GM19035 (cell line): ENCODE data around the gene PDE5A.

Source experiments
- ATAC-seq: cut with Tn5 transposase; IDR thresholded peaks from one replicate; pipeline ENCODE4 v1.9.1; 2021; ENCODE audit not compliant: unreplicated experiment

PDE5A gene

DNA sequence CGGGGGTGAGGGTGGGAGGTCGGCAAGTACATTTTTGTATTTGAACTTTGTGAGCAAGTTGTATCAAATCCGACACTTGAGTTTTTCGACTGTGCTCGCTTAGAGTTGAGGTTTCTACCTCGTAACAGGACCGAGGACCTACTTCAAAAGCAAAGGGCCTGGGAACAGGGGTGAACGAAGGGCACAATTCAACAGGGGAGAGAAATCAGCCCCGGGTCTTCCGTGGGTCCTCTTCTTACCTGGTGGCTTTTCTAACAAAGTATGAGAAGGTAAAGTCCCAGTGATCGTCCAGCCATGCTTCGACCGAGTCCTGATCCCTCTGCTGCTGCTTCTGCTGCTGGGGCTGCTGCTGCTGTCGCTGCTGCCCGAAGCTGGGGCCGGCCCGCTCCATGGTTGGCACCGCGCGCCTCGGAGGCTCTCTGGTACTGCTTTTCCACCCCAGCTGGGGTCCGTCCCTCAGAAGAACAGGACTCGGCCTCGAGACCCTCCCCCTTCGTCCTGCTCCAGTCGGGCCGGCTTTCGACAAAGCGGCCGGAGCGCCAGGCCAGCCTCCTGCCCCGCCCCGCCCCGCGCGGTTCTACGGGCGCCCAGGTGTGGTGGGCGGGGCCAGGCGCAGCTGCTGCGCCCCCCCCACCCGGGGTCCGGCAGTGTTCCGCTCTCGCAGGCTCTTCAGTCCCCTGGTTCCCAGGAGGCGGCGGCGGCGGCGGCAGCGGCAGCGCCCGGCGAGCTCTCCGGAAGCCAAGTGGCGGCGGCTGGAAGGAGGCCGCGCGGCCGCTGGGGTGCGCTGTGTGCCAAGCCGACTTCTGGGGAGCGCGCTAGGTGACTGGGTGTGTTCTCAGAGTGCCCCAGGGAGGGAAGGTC lies at the start of gene PDE5A:
Gene PDE5A, minus strand, starts transcription at position 524 of the 861 bp plus-strand sequence. Its CDS starts 133 bp downstream, at position 391.
- peak; percentile 85 for ATAC-seq

DNA sequence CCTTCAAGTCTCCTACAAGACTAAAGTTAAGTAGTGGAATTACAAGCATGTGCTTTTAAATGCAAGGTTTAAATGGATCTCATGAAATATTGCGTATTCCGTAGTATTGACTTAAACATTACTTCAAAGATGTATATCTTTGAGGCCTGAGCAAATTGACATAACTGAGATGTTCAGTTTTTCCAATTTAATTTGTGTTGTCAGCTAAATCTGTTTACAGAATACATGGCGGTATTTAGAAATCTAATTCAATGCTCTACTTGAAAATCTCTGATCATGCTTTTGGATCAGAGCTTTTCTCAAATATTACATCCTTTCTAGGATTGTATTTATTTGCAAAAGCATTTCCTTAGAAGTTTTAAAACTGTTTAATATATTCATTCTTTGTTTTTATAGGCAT lies 47.5 kb upstream of the PDE5A start:
- no peak for ATAC-seq

GRCh38 chr4:119675391-119675790 lies 46.8 kb upstream of the PDE5A start:
- no peak for ATAC-seq

DNA sequence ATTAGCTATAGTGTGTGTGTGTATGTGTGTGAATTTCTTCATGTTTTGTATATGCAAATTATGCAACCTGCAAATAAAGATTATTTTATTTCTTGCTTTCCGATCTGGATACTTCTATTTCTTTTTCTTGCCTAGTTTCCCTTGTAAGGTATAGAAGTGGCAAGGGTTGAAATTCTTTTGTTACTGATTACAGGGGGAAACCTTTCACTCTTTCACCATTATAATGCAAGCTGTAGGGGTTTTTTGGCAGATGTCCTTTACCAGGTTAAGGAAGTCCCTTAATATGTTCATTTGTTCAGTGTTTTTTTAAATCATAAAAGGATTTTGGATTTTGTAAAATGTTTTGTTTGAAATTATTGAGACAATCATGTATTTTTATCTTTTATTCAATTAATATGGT lies 44.3 kb upstream of the PDE5A start:
- no peak for ATAC-seq

- no peak for ATAC-seq
Observed at GRCh38 chr4:119672086-119672485, 43.5 kb upstream of the PDE5A start.

DNA sequence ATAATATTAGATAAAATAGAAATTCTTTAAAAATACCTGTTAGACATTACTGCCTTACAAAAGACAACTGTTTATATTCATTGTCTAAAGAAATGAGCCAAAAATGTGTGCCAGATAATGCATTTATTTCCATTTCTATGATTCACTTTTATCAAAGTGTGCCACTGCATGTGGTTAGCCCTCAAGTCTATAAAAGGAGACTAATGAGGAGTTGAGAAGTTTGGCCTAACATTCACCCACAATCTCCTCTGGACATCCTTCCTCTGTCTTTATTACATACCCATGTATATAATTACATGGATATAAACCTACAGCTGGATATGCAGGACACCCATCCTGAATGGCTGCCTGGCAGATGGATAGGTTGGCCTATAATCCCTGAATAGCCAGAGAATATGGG lies 42.6 kb upstream of the PDE5A start:
- no peak for ATAC-seq

- no peak for ATAC-seq
Observed at GRCh38 chr4:119667802-119668201, 39.2 kb upstream of the PDE5A start.

GRCh38 chr4:119666653-119667091 lies 38.1 kb upstream of the PDE5A start:
- ATAC-seq = no peak

DNA sequence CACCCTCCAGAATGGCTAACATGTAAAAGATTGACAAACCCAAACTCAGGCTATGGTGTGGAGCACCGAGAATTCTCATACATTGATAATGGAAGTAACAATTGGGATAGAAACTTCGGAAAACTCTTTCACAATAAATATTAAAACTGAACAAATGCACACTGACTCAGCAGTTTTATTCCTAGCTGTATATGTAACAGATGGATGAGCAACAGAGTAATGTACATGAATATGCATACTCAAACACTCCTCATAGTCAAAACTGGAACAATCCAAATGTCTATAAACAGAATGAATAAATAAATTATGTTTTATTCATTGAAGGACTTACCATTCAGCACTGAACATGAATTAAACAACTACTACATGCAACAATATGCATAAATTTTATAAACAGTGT lies 37.1 kb upstream of the PDE5A start:
- no peak for ATAC-seq

DNA sequence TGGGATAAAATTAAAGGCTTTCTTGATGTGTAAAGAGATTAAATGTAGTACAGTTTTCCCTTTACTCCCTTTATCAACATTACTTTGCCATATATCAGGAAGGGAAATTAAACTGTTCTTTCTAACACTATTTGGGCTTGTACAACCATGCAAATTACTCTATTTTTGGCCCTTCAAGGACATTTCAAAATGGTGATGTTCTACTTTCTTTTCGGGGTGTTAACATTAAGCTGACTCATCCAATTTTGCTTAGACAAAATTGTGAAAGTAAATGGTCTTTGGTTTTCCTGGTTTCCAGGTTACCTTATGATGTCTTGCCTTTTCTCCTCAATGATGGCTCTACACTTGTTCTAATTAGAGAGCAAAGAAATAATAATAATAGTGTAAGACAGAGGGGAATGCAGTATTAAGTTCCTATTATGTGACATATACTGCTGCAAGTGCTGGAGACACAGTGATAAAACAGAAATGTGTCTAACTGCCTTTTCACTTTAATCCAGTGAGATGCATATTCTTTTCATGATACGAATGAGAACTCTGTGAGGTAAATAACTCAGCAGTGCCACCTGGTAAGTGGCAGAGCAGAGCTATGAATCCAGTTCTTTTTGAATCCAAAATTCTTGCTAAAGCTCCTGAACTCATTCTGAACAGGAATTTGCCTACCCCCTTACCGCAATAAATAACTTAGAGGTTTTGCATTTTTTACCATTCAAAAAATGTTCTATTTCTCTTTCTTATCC lies 35.7 kb upstream of the PDE5A start:
- ATAC-seq = peak; percentile 33

- ATAC-seq = peak; percentile 55
Observed at GRCh38 chr4:119663160-119663788, 34.7 kb upstream of the PDE5A start.

GRCh38 chr4:119662612-119663011 lies 34.0 kb upstream of the PDE5A start:
- peak; percentile 30 for ATAC-seq

DNA sequence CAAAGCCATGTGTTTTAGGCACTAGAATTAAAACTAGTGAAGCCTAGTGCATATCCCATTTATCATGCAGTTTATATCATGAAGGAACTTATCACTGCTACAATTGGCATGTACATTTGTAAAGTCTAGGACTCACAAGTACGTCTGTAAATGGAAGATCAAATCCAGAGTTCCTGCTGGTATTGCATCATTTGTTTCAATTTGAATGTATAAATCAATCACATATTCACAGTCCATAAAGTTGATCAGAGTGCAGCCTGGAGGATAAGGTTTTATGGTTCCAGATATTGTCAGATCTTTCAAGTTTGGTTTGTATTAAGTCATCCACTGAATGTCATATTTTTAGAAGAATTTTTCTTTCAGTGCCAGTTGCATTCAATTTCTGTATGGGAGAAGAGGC lies 32.6 kb upstream of the PDE5A start:
- ATAC-seq = no peak

DNA sequence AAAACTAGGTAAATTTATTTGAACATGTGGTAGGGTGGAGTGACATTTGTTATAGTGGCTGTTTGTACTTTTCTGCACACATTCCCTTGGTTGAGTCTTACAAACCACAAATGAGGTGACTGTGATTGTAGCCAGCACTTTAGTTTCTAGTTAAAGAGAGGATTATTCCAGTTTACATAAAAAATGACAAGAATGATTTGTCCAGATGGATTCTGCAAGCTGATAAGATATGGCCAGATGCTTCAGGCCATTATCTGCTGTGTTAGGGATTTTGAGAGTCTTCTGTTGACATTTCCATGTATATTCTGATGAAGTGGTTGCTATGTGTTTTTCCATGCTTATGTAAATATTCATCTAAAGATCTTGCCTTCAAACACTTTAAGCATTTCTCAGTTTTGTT lies 31.0 kb upstream of the PDE5A start:
- ATAC-seq = no peak

- ATAC-seq = no peak
Observed at GRCh38 chr4:119657111-119657611, 28.6 kb upstream of the PDE5A start.

DNA sequence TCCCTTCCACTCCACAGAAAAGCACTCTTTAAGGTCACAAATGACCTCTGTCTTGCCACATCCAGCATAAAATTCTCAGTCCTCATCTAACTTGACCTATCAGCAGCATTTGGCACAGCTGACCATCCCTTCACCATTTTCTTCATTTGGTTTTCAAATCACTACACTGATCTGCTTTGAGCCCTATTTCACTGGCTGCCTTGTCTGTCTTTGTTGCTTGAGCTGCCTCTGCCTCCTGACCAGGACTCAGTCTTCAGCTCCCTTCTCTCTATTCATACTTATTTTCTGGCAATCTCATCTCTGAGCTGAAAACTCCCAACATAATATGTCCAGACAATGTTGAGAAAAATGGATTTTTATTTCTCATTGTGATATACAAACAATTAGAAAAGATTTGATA lies 27.7 kb upstream of the PDE5A start:
- no peak for ATAC-seq

- ATAC-seq = no peak
Observed at GRCh38 chr4:119655111-119655837, 26.7 kb upstream of the PDE5A start.

- no peak for ATAC-seq
Observed at GRCh38 chr4:119653990-119654389, 25.4 kb upstream of the PDE5A start.

DNA sequence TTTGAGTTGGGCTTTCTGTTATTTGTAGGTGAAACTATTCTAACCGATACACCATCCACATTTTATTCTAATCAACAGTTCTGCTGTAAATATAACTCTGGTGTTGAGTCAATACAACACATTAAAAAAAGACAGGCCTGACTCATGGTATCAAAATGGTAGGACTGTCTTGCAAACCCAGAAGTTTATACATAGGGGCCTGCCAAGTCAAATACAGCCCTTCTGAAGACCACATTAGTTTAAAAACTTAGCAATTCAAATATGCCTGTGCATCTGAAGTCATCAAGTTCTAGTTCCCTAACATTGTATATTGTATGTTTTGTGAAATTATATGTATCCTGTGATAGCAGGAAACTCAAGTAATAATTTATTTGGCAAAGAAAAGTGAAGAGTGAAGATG lies 24.4 kb upstream of the PDE5A start:
- ATAC-seq = no peak

- no peak for ATAC-seq
Observed at GRCh38 chr4:119648398-119648797, 19.8 kb upstream of the PDE5A start.

- no peak for ATAC-seq
Observed at GRCh38 chr4:119647558-119647957, 19.0 kb upstream of the PDE5A start.
